AG09319 (cell line): Measurements from ENCODE around the gene EFNB2.

ENCODE experiments used
- DNase-seq: peaks from one replicate; pipeline ENCODE4 v3.0.0-alpha.2; 2010; ENCODE audit warnings: low read depth; ENCODE audit errors: extremely low read depth
- CTCF ChIP-seq: IDR thresholded peaks from 2 replicates; pipeline ENCODE4 v1.5.1; 2011; ENCODE audit warnings: low read depth, mild to moderate bottlenecking, inconsistent platforms, low read length, moderate library complexity

The EFNB2 gene

GRCh38 chr13:106468744-106469590 lies 66.5 kb downstream of the EFNB2 start:
- DNase-seq = no peak
- TF ChIP-seq CTCF = no peak

GRCh38 chr13:106468207-106468606 lies 67.3 kb downstream of the EFNB2 start:
- no peak for TF ChIP-seq CTCF
- no peak for DNase-seq

- no peak for DNase-seq
- no peak for TF ChIP-seq CTCF
These were observed 67.9 kb downstream of the EFNB2 start for GRCh38 chr13:106467427-106468122.

- no peak for DNase-seq
- TF ChIP-seq CTCF = no peak
These were observed 68.6 kb downstream of the EFNB2 start for GRCh38 chr13:106466691-106467426.

- no peak for TF ChIP-seq CTCF
- no peak for DNase-seq
These were observed 71.4 kb downstream of the EFNB2 start for GRCh38 chr13:106464076-106464475.

GRCh38 chr13:106462710-106463109 lies 72.8 kb downstream of the EFNB2 start:
- DNase-seq = no peak
- TF ChIP-seq CTCF = no peak
